ENCODE measurements around the gene RNF123. TPM values are rescaled to one million over a fixed set of nuclear protein-coding genes. Genes with fewer than 3 reads are reported as not detected.

Gene RNF123
- total RNA-seq, 1 experiment from 2014 or later: 71.9 TPM

- no peak for TF ChIP-seq EGR1 (IDR thresholded peaks at IDR 0.05; ENCODE audit: low read depth)
- TF ChIP-seq JUND (IDR thresholded peaks at IDR 0.05): no peak
- no peak for TF ChIP-seq ZFX (IDR thresholded peaks at IDR 0.05)
- no peak for TF ChIP-seq FOSL1 (IDR thresholded peaks at IDR 0.05; ENCODE audit: low read depth)
- ChIA-PET POLR2A (no interaction called here), RAD21 (ENCODE audit: low non-redundant PET in 1 of 2, low total read pairs in 2 of 2, uncharacterized antibody in 2 of 2, unreplicated experiment in 2 of 2) (no interaction called here), CTCF (no interaction called here)
- no peak overlapping the region for H3K27ac ChIP-seq (ENCODE audit: low read depth, low read length)
- no peak overlapping the region for H2AFZ ChIP-seq (ENCODE audit: low read depth, low read length, poor library complexity, severe bottlenecking)
- no peaks in the 10 kb centered on the region for H3K9me2 ChIP-seq (ENCODE audit: insufficient read depth)
- no peaks in the 10 kb centered on the region for H3K9me3 ChIP-seq (ENCODE audit: control insufficient read depth in 1 of 2, insufficient read depth in 1 of 2, low read depth in 1 of 2, low read length in 2 of 2)
- ATAC-seq (no peak), DNase-seq (ENCODE audit: low read depth, low spot score) (no peak)
- BruUV-seq (replicated peaks): no TSS peak
- intact Hi-C loops (cut with micrococcal nuclease): no loop called here
- no peaks in the 10 kb centered on the region for H3K79me2 ChIP-seq (ENCODE audit: insufficient read depth, low read length)
- H4K20me1 ChIP-seq (ENCODE audit: insufficient read depth): no peaks in the 10 kb centered on the region
- no peaks in the 10 kb centered on the region for H3K27me3 ChIP-seq (ENCODE audit: insufficient read depth, low read length)
- H3K4me1 ChIP-seq (ENCODE audit: control insufficient read depth in 1 of 2, insufficient read depth in 2 of 2, low read length in 2 of 2): peaks cover 0 to 13% of the 10 kb centered on the region in 2 experiments; a peak in 1 of 4 replicates
- H3K9ac ChIP-seq (ENCODE audit: low read length): no peak overlapping the region
- H3K36me3 ChIP-seq (ENCODE audit: control insufficient read depth in 1 of 2, insufficient read depth in 2 of 2, low read length in 2 of 2): no peaks in the 10 kb centered on the region
- no peak overlapping the region for H3K4me3 ChIP-seq (replicated peaks in 1 of 2; ENCODE audit: low read depth in 1 of 2, low read length in 2 of 2)
- no peak overlapping the region for H3K4me2 ChIP-seq (ENCODE audit: low read length)
These were observed 27.3 kb upstream of the RNF123 start for GRCh38 chr3:49662021-49662420.

- no peak overlapping the region for H3K9ac ChIP-seq (ENCODE audit: low read length)
- TF ChIP-seq TCF7L2 (IDR thresholded peaks at IDR 0.05; ENCODE audit: borderline replicate concordance, extremely low read depth, insufficient read depth, insufficient read length) (no peak), FOSL1 (IDR thresholded peaks at IDR 0.05; ENCODE audit: low read depth) (no peak), ELF1 (IDR thresholded peaks at IDR 0.05; ENCODE audit: borderline replicate concordance, low read depth) (no peak), SIN3A (IDR thresholded peaks at IDR 0.05; ENCODE audit: low read depth) (no peak), POLR2AphosphoS5 (IDR thresholded peaks at IDR 0.05; ENCODE audit: low read depth, low read length) (no peak), CBX3 (IDR thresholded peaks at IDR 0.05; ENCODE audit: low read depth) (no peak), EZH2 (IDR thresholded peaks at IDR 0.05) (no peak), EZH2phosphoT487 (IDR thresholded peaks at IDR 0.05; ENCODE audit: borderline replicate concordance) (no peak)
- no peak overlapping the region for H3K4me3 ChIP-seq (replicated peaks in 1 of 2; ENCODE audit: low read depth in 1 of 2, low read length in 2 of 2)
- no peaks in the 10 kb centered on the region for H3K9me2 ChIP-seq (ENCODE audit: insufficient read depth)
- intact Hi-C loops (cut with micrococcal nuclease): no loop called here
- ChIA-PET POLR2A (no interaction called here), RAD21 (ENCODE audit: low non-redundant PET in 1 of 2, low total read pairs in 2 of 2, uncharacterized antibody in 2 of 2, unreplicated experiment in 2 of 2) (no interaction called here), CTCF (no interaction called here)
- H3K27ac ChIP-seq (ENCODE audit: low read depth, low read length): no peak overlapping the region
- no peak overlapping the region for H3K4me2 ChIP-seq (ENCODE audit: low read length)
- no peak overlapping the region for H2AFZ ChIP-seq (ENCODE audit: low read depth, low read length, poor library complexity, severe bottlenecking)
- peaks cover 0 to 13% of the 10 kb centered on the region in 2 experiments; a peak in 1 of 4 replicates for H3K4me1 ChIP-seq (ENCODE audit: control insufficient read depth in 1 of 2, insufficient read depth in 2 of 2, low read length in 2 of 2)
- no peaks in the 10 kb centered on the region for H3K27me3 ChIP-seq (ENCODE audit: insufficient read depth, low read length)
- no peak for ATAC-seq
- H3K36me3 ChIP-seq (ENCODE audit: control insufficient read depth in 1 of 2, insufficient read depth in 2 of 2, low read length in 2 of 2): no peaks in the 10 kb centered on the region
- H4K20me1 ChIP-seq (ENCODE audit: insufficient read depth): no peaks in the 10 kb centered on the region
- no peak for DNase-seq (ENCODE audit: low read depth, low spot score)
- no peaks in the 10 kb centered on the region for H3K9me3 ChIP-seq (ENCODE audit: control insufficient read depth in 1 of 2, insufficient read depth in 1 of 2, low read depth in 1 of 2, low read length in 2 of 2)
- no peaks in the 10 kb centered on the region for H3K79me2 ChIP-seq (ENCODE audit: insufficient read depth, low read length)
- BruUV-seq (replicated peaks): no TSS peak
These were observed 26.5 kb upstream of the RNF123 start for GRCh38 chr3:49662720-49663413.

Data from HCT116 (cell line).